Thymus (tissue), 11 donors: ENCODE results near the gene TGFBR3. TPM values are rescaled to one million over a fixed set of nuclear protein-coding genes. Genes with fewer than 3 reads are reported as not detected.

ENCODE experiments used
- DNase-seq, 9 donors: peaks; one replicate each; pipeline ENCODE4 v3.0.0-alpha.2; 2013; ENCODE audit warnings: low spot score in 9 of 9, low read depth in 6 of 9, missing footprints in 1 of 9
- H3K27ac ChIP-seq, 2 donors: one replicate each; pipeline ENCODE4 v1.5.1; 2013; ENCODE audit warnings: control low read depth in 1 of 2, low read depth in 1 of 2, low read length in 1 of 2, mild to moderate bottlenecking in 1 of 2, moderate library complexity in 1 of 2
- H3K27me3 ChIP-seq, 2 donors: one replicate each; pipeline ENCODE4 v1.5.1; 2013; ENCODE audit warnings: low read length in 1 of 2; ENCODE audit not compliant: control insufficient read depth in 2 of 2, insufficient read depth in 1 of 2
- H3K36me3 ChIP-seq, 2 donors: one replicate each; pipeline ENCODE4 v1.5.1; 2013; ENCODE audit warnings: low read length in 1 of 2, mild to moderate bottlenecking in 1 of 2, moderate library complexity in 1 of 2; ENCODE audit not compliant: control insufficient read depth in 2 of 2, insufficient read depth in 2 of 2
- H3K4me1 ChIP-seq, 2 donors: one replicate each; pipeline ENCODE4 v1.5.1; 2013; ENCODE audit warnings: low read length in 2 of 2; ENCODE audit not compliant: control insufficient read depth in 2 of 2, insufficient read depth in 2 of 2
- H3K4me3 ChIP-seq, 2 donors: one replicate each; pipeline ENCODE4 v1.5.1; 2013; ENCODE audit warnings: low read length in 2 of 2, control low read depth in 1 of 2, mild to moderate bottlenecking in 1 of 2
- H3K9me3 ChIP-seq, 2 donors: one replicate each; pipeline ENCODE4 v1.5.1; 2013; ENCODE audit warnings: low read length in 1 of 2, mild to moderate bottlenecking in 1 of 2; ENCODE audit not compliant: control insufficient read depth in 2 of 2, insufficient read depth in 1 of 2
- WGBS: extraction: QIAGEN DNeasy Blood & Tissue Kit; methylation state at CpG from one replicate; pipeline ENCODE4 v1.1.7; 2013; 5-methylcytosine and 5-hydroxymethylcytosine counted together
- polyA plus RNA-seq: library from polyadenylated mRNA; stranded (reverse); fragments of 200-250 nt; gene quantifications from one replicate; pipeline ENCODE4 v1.2.3, GENCODE V29; 2013
- total RNA-seq: library from RNA; stranded (reverse); fragments of 120-200 nt; gene quantifications from one replicate; pipeline ENCODE4 v1.2.4, GENCODE V29; 2013
- donor health status: healthy.

The TGFBR3 gene
- total and polyA plus RNA-seq, 2 donors = 5.4 to 10.1 TPM

DNA sequence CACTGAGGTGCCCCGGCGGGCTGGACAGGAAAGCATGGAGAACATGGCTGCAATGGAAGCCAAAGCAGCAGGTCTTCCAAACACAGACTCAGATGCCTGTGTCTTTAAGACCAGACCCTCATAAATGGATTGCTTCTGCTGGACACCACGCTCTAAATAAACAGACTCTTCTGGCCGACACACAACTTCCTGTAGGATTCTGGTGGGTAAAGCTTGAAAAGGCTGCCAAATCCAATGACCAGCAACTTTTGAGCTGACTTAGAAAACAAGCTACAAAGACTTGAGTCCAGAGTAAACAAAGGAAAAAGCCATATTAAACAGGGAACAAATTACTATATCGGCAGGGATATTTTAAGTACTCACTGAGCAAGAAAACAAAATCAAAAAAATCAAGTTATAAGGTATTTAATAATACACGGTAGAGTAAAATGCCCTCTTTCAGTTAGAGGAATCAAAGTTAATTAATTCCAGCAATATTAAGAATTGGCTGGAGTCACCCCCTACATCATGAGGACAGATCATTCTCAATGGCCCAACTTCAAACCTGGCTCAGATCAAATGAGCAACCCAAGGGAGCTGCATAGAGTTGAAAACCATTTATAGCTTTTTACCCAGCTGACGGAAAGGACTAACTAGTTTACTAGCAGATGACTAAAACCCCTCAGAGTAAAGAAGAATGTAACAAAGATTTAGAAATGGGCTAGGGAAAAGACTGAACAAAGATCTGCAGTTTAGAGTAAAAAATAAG is 102.4 kb downstream of the TGFBR3 start:
- Histone ChIP-seq H3K27me3 (no peaks in the 10 kb centered on the region), H3K27ac (no peak overlapping the region), H3K36me3 (no peaks in the 10 kb centered on the region), H3K4me1 (no peaks in the 10 kb centered on the region), H3K4me3 (no peak overlapping the region), H3K9me3 (no peaks in the 10 kb centered on the region)
- no peak for DNase-seq
- WGBS = 96% methylated on average over 7 of the region's 7 CpGs

DNA sequence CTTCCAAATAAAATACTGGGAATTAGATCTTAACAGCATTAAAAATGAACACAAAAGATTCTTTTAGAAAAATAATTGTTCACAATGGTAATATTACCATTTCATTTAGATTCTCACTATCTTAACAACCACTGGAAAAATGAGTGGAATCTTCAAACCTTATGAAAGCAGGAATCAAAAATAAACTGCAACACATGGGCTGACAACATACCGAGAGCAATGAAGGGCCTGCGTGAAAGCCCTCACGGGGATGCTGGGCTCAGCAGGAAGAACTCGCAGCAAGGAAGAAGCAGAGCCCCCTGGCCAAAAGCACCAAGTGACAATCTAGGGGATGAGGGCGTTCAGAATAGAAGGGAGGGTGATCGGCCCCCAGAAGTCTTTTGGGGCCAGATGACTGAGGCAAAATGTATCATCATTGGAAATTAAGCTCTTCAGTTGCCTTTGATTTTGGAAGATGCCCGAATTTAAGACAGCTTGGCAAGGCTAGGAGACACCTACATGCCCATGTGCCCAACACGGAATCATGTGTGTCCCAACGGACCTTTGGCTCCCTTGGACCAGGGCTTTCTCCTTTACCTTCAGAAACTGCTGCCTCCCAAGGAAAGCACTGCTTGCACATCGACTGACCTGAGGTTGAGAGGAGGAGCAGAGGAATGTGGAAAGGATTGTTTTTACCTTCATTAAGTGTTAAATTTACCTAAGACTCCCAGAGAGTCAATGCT is 103.9 kb downstream of the TGFBR3 start:
- H3K27me3 ChIP-seq = no peaks in the 10 kb centered on the region
- H3K4me3 ChIP-seq = no peak overlapping the region
- H3K36me3 ChIP-seq = no peaks in the 10 kb centered on the region
- no peak for DNase-seq
- no peaks in the 10 kb centered on the region for H3K4me1 ChIP-seq
- WGBS = 96% methylated on average over 10 of the region's 10 CpGs
- H3K9me3 ChIP-seq = no peaks in the 10 kb centered on the region
- no peak overlapping the region for H3K27ac ChIP-seq

DNA sequence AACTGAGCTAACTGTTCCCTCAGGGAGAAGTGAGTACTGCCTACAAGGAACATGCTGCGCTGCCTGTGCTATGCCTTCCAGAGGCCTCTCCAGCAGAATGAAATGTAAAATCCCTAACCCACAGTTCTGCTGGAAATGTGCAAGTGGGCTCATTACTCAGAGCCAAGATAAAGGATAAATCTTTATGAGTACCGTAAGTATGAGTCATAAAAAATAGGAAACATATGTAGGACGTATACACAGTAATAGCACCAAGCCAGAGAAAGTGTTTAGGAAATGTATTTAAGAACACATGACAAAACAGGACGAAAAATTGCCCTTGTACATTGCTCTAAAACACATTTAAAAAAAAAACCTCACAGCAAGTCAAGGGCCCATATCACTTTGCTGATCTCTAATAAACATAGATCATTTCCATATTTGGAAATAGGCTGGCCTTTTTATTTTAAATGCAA is 104.6 kb downstream of the TGFBR3 start:
- Histone ChIP-seq H3K4me1 (no peaks in the 10 kb centered on the region), H3K27me3 (no peaks in the 10 kb centered on the region), H3K9me3 (no peaks in the 10 kb centered on the region), H3K4me3 (no peak overlapping the region), H3K36me3 (no peaks in the 10 kb centered on the region), H3K27ac (no peak overlapping the region)
- WGBS = 86% methylated on average over 4 of the region's 4 CpGs
- DNase-seq = no peak

DNA sequence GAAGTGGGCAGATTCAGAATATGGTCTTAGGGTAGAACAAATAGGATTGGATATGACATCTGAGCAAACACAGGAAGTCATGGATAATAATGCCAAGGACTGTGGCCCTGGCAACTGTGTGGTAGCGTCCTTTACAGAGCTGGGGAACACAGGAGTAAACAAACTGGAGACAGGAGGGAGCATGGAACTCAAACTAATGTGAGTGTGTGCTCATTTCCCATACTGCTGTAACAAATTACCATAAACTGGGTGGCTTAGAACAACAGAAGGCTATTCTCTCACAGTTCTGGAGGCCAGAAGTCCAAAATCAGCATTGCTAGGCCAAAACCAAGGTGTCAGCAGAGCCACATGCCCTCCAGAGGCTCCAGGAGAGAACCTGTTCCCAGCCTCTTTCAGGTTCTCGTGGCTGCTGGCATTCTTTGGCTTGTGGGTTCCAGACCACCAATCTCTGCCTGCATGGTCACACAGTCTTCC is 106.4 kb downstream of the TGFBR3 start:
- H3K4me1 ChIP-seq = no peaks in the 10 kb centered on the region
- H3K9me3 ChIP-seq = no peaks in the 10 kb centered on the region
- H3K27me3 ChIP-seq = no peaks in the 10 kb centered on the region
- H3K4me3 ChIP-seq = no peak overlapping the region
- 93% methylated on average over 2 of the region's 2 CpGs for WGBS
- no peaks in the 10 kb centered on the region for H3K36me3 ChIP-seq
- DNase-seq = no peak
- H3K27ac ChIP-seq = no peak overlapping the region

DNA sequence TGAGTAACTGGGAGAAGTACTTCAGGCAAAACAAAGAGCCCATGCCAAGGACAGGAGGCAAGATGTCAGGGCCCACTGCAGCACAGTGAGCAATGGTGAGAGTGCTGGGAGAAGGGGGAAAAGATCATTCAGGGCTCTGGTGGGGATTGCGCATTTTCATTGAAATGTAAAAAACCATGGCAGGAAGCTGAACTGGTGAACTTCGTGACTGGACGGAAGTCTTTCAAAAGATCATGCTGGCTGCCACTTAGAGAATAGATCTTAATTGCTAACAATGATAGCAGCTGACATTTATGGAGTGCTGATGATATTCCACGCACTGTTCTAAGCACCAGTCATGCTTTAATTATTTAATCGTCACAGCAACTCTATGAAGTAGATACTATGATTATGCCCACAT is 107.0 kb downstream of the TGFBR3 start:
- Histone ChIP-seq H3K4me3 (no peak overlapping the region), H3K9me3 (no peaks in the 10 kb centered on the region), H3K4me1 (no peaks in the 10 kb centered on the region), H3K27ac (no peak overlapping the region), H3K36me3 (no peaks in the 10 kb centered on the region), H3K27me3 (no peaks in the 10 kb centered on the region)
- DNase-seq = no peak
- 97% methylated on average over 5 of the region's 5 CpGs for WGBS

DNA sequence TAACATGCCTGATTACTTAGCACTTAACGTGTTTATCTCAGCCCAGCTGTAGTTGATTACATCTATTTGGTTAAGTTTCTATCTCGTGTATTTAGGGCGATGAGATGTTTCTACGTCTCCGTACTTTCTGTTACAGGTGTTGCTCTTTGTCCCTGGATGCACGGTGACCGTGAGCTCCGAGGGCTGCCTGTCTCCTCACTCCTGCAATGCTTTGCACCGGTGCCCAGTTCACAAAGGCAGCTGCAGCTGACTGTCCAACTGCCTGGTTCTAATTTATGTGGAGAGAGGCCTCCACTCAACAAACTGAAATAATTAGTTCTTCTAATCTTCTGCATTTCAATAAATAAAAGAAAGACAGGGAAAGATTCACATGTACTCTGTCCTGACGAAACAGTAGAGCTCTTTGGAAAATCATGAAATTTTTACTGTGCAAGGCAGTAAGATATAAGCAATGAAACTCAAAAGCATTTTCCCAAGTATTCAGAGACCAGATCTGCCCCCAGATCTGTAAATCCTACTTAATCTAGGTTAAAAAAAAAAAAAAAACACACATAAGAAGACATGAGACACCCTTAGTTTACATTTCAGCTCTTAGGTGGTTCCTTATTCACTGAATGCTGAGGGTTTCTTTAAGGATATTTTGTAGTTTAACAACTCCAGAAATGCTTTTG is 108.2 kb downstream of the TGFBR3 start:
- WGBS = 93% methylated on average over 10 of the region's 10 CpGs
- Histone ChIP-seq H3K27me3 (no peaks in the 10 kb centered on the region), H3K4me1 (no peaks in the 10 kb centered on the region), H3K27ac (no peak overlapping the region), H3K36me3 (no peaks in the 10 kb centered on the region), H3K4me3 (no peak overlapping the region), H3K9me3 (no peaks in the 10 kb centered on the region)
- DNase-seq = no peak

DNA sequence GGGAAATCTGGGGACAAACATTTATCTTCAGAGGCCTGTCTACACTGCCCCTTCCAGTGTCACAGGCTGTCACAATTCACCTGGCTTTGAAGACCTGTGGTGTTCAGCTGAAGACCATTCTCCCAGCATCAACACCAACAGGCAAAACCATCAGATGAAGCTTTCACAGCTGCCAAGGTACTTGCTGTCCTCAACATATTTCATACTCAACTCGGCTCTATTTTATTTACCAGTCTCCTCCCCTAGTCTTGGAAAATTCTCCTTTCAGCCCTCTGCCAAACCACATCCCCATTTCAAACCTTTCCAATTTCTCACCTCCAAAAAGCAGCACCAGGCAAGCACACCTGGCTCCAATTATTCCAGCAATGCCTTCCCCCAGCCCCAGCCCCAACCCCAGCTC is 108.8 kb downstream of the TGFBR3 start:
- no peaks in the 10 kb centered on the region for H3K27me3 ChIP-seq
- DNase-seq = no peak
- WGBS = 88% methylated on average over 1 of the region's 1 CpG
- H3K36me3 ChIP-seq = no peaks in the 10 kb centered on the region
- no peaks in the 10 kb centered on the region for H3K4me1 ChIP-seq
- no peak overlapping the region for H3K27ac ChIP-seq
- no peaks in the 10 kb centered on the region for H3K9me3 ChIP-seq
- H3K4me3 ChIP-seq = no peak overlapping the region

DNA sequence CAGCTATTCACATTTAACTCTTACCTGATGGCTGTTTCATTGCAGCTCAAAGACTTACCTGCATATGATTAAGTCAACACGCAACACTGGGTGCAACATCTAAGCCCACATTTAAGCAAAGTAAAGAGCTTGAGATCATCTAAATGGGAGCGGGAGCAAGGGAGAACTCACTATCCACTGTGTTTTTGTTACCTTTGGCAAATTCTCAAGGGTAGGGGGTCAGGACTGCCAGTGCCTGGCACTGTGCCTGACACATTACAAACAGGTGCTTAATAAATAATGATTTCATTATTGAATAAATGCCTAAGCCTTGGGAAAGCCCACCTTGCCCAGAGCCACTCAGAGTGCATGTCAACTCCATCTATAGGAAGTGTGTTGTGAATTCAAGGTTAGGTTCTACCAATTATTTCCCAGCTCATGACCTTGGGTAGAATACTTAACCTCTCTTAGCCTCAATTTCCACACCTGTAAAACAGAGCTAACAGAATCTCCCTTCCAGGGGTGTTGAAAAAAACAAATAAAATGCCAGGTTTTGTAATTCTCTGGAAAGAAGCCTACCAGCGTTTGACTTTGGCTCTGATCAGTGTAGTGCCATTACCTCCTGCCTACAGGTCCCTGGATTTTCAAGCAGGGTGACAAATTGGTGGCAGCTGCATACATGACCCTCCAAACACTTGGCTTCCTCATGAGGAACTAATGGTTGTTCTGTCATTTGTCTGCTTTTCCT is 109.7 kb downstream of the TGFBR3 start:
- 53% methylated on average over 3 of the region's 3 CpGs for WGBS
- DNase-seq = no peak
- no peak overlapping the region for H3K4me3 ChIP-seq
- H3K4me1 ChIP-seq = no peaks in the 10 kb centered on the region
- H3K9me3 ChIP-seq = no peaks in the 10 kb centered on the region
- no peaks in the 10 kb centered on the region for H3K36me3 ChIP-seq
- H3K27ac ChIP-seq = no peak overlapping the region
- H3K27me3 ChIP-seq = no peaks in the 10 kb centered on the region
